Gastrocnemius medialis (tissue), 4 donors: Measurements from ENCODE around the gene SGK1. TPM values are rescaled to one million over a fixed set of nuclear protein-coding genes. Genes with fewer than 3 reads are reported as not detected.

ENCODE experiments used
- ATAC-seq, 2 donors: fragments of 150-250 bp; one replicate each; pipeline ENCODE4 v1.9.1; 2016
- DNase-seq, 2 donors: peaks; one replicate each; pipeline ENCODE4 v3.0.0-alpha.2; 2019
- H3K27ac ChIP-seq, 4 donors: fragments of 200-600 bp; sonication (generic); 1 replicate in 1 of 4; 2 replicates in 3 of 4; pipeline ENCODE4 v1.5.1; 2016 to 2018; ENCODE audit warnings: mild to moderate bottlenecking in 2 of 4, moderate library complexity in 1 of 4
- H3K27me3 ChIP-seq, 3 donors: fragments of 200-600 bp; sonication (generic) in 2 of 3; 1 replicate in 1 of 3; 2 replicates in 2 of 3; pipeline versions ENCODE4 v1.5.1 to v1.6.0; 2016 to 2019; ENCODE audit warnings: mild to moderate bottlenecking in 1 of 3, moderate library complexity in 1 of 3
- H3K36me3 ChIP-seq, 2 donors: fragments of 200-600 bp; sonication (generic) in 1 of 2; one replicate each; pipeline ENCODE4 v1.5.1; 2017 to 2018
- H3K4me1 ChIP-seq, 2 donors: fragments of 200-600 bp; sonication (generic) in 1 of 2; one replicate each; pipeline ENCODE4 v1.5.1; 2016 to 2017; ENCODE audit warnings: mild to moderate bottlenecking in 2 of 2
- H3K4me3 ChIP-seq, 4 donors: fragments of 200-600 bp; sonication (generic) in 3 of 4; 1 replicate in 1 of 4; 2 replicates in 3 of 4; pipeline ENCODE4 v1.5.1; 2016 to 2019; ENCODE audit warnings: mild to moderate bottlenecking in 2 of 4
- H3K9me3 ChIP-seq, 3 donors: fragments of 200-600 bp; sonication (generic) in 2 of 3; 1 replicate in 1 of 3; 2 replicates in 2 of 3; pipeline ENCODE4 v1.5.1; 2016 to 2019
- CTCF ChIP-seq, 5 experiments: fragments of 450-650 bp in 3 of 5; fragments of 200-600 bp in 2 of 5; sonication (generic) in 2 of 5; IDR thresholded peaks in 4 of 5; conservative IDR thresholded peaks in 1 of 5; 1 replicate in 4 of 5; 2 replicates in 1 of 5; pipeline ENCODE4 v1.5.1; 2016 to 2019; ENCODE audit warnings: antibody characterized with exemption in 5 of 5, mild to moderate bottlenecking in 3 of 5, moderate library complexity in 3 of 5
- POLR2A ChIP-seq, 2 donors: fragments of 450-650 bp; IDR thresholded peaks; one replicate each; pipeline ENCODE4 v1.6.1; 2017; ENCODE audit warnings: antibody characterized with exemption in 2 of 2, mild to moderate bottlenecking in 2 of 2, moderate library complexity in 2 of 2
- in situ Hi-C, 4 donors: fragments of 200-750 bp; cut with MboI; loops; one replicate each; pipeline versions ENCODE4 v1.15.0 to v1.8.0; 2017; ENCODE audit warnings: low sequenced_read_pairs in 4 of 4
- intact Hi-C: fragments of 100-400 bp; cut with DNase I; formaldehyde crosslinking; loops from one replicate; pipeline ENCODE4 v1.15.1; 2023; ENCODE audit warnings: low total_unique reads
- total RNA-seq, 4 donors: library from RNA; depleted of rRNA; stranded (reverse); fragments of >200 nt; gene quantifications; one replicate each; pipeline versions ENCODE4 v1.1.0 to v1.2.3, GENCODE V29; 2016

Gene SGK1
- total RNA-seq, 4 donors from 2014 or later: 43.7 to 100 (median 56.2) TPM

- in situ Hi-C loops: no loop called here
- intact Hi-C loops: no loop called here
- H3K9me3 ChIP-seq: no peaks in the 10 kb centered on the region
Observed at GRCh38 chr6:134146268-134147033, 171.5 kb downstream of the SGK1 start.

GRCh38 chr6:134145786-134146185 lies 172.1 kb downstream of the SGK1 start:
- in situ Hi-C loops (no loop called here), intact Hi-C loops (no loop called here)
- Histone ChIP-seq H3K9me3 (no peaks in the 10 kb centered on the region), H3K4me3 (no peak overlapping the region), H3K27ac (no peak overlapping the region), H3K4me1 (no peaks in the 10 kb centered on the region), H3K36me3 (no peaks in the 10 kb centered on the region), H3K27me3 (no peaks in the 10 kb centered on the region)
- no peak for TF ChIP-seq POLR2A (IDR thresholded peaks at IDR 0.05)
- no peak for TF ChIP-seq CTCF (IDR thresholded peaks at IDR 0.05 in 4 of 5, conservative IDR thresholded peaks at IDR 0.05 in 1 of 5)
- ATAC-seq (no peak), DNase-seq (no peak)

More at GRCh38 chr6:134146268-134147033, 171.5 kb downstream of the SGK1 start:
- H3K36me3 ChIP-seq: no peaks in the 10 kb centered on the region
- H3K27me3 ChIP-seq: no peaks in the 10 kb centered on the region
- no peak for TF ChIP-seq POLR2A (IDR thresholded peaks at IDR 0.05)
- TF ChIP-seq CTCF (IDR thresholded peaks at IDR 0.05 in 4 of 5, conservative IDR thresholded peaks at IDR 0.05 in 1 of 5): no peak
- ATAC-seq (no peak), DNase-seq (no peak)
- no peak overlapping the region for H3K27ac ChIP-seq
- H3K4me1 ChIP-seq: no peaks in the 10 kb centered on the region
- H3K4me3 ChIP-seq: no peak overlapping the region

GRCh38 chr6:134138226-134138975 lies 179.5 kb downstream of the SGK1 start:
- Histone ChIP-seq H3K4me3 (no peak overlapping the region), H3K36me3 (no peaks in the 10 kb centered on the region), H3K27ac (no peak overlapping the region), H3K9me3 (no peaks in the 10 kb centered on the region), H3K4me1 (no peaks in the 10 kb centered on the region), H3K27me3 (no peaks in the 10 kb centered on the region)
- intact Hi-C loops (no loop called here), in situ Hi-C loops (no loop called here)
- DNase-seq (no peak), ATAC-seq (no peak)
- TF ChIP-seq CTCF (IDR thresholded peaks at IDR 0.05 in 4 of 5, conservative IDR thresholded peaks at IDR 0.05 in 1 of 5): no peak
- TF ChIP-seq POLR2A (IDR thresholded peaks at IDR 0.05): no peak

- in situ Hi-C loops: no loop called here
- ATAC-seq: no peak
Observed at GRCh38 chr6:134134654-134135053, 183.3 kb downstream of the SGK1 start.

More at GRCh38 chr6:134134654-134135053, 183.3 kb downstream of the SGK1 start:
- H3K27ac ChIP-seq: no peak overlapping the region
- no peaks in the 10 kb centered on the region for H3K36me3 ChIP-seq
- H3K4me3 ChIP-seq: no peak overlapping the region
- H3K27me3 ChIP-seq: no peaks in the 10 kb centered on the region
- H3K9me3 ChIP-seq: no peaks in the 10 kb centered on the region
- no peak for TF ChIP-seq CTCF (IDR thresholded peaks at IDR 0.05 in 4 of 5, conservative IDR thresholded peaks at IDR 0.05 in 1 of 5)
- TF ChIP-seq POLR2A (IDR thresholded peaks at IDR 0.05): no peak
- no peak for DNase-seq
- intact Hi-C loops: no loop called here
- no peaks in the 10 kb centered on the region for H3K4me1 ChIP-seq
